HT1080 (cell line): ENCODE data around the gene FAM174C. TPM values are rescaled to one million over a fixed set of nuclear protein-coding genes. Genes with fewer than 3 reads are reported as not detected.

Experiments used
- DNase-seq: peaks from one replicate; pipeline ENCODE4 v3.0.0-alpha.2; 2015; ENCODE audit warnings: low read depth
- total RNA-seq: library from RNA; depleted of rRNA; stranded (reverse); fragments of >200 nt; shearing (Covaris generic); gene quantifications from 2 replicates; pipeline ENCODE4 v1.2.3, GENCODE V29; 2014

Gene FAM174C
- total RNA-seq, 1 experiment from 2014 or later = 53.1 TPM

DNA sequence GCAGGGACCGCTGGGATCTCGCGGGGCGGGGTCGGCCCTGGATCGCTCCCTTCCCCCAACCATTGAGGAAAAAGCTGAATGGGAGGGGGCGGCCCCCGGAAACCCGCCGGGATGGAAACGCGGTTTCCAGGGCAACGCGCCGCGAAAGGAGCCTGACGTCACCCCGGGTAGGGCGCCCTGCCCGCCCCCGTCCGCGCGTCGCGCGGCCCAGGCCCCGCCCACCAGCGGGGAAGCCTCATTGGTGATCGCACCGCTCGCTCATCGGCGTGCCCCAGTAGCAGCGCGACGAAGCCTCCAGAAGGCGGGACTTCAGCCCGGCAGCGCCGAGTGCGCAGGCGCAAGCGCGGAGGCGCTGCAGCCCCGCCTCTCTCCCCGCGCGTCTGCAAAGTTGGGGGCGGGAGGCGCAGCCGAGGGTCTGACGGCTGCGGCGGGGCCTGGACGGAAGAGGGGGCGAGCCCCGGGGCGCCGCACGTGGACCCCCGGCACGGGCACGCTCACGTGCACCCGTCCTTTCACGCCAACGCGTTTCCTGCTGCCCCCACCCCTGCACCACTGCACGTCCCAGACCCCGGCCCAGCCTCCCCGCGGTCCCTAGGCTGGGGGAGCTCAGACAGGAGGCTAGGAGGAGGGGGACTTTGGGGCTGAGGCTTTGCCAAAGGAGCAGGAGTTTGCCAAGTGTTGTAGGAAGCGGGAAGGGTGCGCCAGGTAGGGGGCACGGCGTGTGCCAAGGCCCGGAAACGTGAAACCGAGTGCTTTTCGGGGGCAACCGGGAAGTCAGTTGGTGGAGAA is 14.4 kb upstream of the FAM174C start:
- peak; percentile 94 for DNase-seq

DNA sequence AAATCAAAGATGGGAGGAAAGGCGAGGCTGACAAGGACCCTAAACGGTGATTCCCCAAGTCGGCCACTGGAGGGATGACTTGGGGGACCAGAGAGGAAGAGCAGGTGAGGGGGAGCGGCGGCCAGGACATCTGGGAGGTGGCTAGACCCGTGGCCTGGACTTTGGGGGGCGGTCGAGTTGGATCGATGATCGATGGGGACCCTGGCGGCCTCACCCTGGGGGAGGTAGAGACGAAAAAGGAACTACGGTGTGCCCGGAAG is 13.9 kb upstream of the FAM174C start:
- peak; percentile 38 for DNase-seq

DNA sequence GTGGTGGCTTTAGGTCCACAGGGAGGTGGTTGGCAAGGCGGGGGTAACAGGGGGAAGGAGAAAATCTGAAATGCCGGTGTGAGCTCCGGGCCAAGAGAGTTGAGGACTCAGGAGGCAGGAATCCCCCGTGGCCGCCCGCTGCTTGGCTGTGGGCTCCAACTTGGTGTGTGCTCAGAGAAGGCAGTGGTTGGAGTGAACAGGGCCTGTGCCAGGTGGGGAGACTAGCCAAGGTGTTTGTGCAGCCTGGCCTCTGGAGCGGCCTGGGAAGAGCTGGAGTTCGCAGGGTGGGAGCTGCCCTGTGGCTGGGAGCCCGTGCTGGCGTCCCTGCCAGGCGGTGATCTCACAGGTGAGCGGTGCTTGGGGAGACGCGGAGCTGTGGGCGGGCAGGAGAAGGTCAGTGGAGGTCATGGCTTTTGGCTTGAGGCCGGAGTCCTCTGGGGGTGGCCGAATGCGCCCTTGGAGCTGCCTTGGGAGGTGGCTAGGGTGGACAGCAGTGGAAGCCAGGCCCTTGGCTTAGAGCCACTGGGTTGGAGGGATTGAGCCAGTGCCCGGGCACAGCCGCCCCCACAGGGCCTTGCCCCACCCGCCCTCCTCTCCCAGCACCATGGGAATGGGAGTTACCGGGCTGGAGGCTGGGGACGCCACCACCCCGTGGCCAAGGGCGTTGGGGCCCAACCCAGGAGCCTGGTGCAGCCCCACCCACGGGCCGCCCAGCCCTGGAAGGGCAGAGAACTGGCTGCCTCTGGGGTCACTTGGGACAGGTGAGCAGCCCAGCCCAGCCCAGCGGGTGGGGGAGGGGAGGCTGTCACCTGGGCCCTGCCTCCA is 13.3 kb upstream of the FAM174C start:
- no peak for DNase-seq

DNA sequence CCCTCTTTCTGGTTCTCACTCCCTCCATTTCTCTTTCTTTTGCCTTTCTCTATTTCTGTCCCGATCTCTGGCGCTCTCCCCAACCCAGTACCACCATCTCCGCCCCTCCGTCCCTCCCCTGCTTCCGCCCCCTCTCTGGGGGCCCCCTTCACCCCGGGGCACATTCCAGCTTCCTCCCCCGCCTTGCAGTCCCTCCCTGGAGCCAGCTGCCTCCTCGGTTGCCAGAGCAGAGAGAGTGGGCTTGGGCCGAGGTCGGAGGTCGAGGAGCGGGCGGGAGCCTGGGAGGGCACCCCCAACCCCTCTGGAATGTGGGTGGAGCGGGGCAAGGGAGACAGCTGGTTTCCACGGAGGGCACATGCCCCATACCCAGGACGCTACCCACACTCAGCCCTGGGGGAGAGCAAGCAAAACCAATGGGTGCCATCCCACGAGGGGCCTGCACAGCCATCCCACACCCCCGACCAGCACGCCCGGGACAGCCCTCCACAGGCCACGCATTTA is 12.7 kb upstream of the FAM174C start:
- no peak for DNase-seq

DNA sequence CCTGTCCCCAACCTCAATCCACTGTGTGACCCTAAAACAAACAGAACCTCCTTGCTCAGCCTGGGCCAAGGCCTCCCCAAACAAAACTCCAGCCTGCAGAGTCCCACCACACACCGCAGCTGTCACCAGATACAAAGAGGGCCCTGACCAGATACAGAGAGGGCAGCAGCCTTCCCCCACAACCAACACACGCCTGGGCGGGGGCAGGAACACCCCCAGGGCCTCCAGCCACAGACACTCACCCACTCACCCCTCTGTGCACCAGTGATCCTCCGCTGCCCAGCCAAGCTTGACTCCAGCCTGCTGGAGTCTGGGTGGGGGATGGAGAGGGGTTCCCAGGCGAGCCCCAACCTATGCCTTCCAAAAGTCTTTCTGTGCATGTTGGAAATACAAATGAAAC is 12.1 kb upstream of the FAM174C start:
- no peak for DNase-seq

DNA sequence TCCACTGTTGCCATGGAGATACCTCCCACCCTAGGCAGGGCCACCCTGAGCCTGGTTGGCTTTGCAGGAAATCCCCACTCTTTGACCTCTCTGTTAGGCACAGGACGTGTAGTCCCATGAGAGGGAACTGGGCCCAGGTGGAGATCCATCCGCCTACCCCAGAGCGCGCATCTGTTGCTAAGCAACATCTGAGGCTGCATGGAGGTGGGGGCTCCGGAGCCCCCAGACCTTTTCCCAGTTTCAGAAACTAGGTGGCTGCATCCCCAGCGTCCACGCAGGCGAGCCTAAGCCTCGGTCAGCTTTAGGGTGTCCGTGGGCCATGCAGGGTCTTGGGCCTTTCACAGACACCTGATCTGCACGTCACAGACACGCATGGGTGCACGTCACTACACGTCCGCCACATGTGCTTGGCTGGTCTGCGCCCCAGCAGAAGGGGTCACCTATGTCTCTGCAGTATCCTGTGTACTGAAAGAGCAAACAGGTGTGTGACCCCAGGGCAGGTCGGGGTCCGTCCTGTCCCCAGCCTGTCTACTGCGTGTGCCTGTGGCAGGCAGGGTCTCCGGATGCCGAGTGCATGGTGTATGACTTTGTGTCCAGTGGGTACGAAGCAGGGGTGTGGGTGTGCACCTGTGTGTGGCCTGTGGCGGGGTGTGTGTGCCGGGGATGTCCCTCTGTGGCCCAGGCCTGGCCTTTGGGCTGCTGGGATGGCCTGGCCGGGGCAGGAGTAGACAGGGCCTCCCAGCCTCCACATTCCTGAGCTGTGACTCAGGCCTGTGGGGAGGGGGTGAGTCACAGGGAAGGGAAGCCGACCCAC is 10.3 kb upstream of the FAM174C start:
- DNase-seq = peak; percentile 92

DNA sequence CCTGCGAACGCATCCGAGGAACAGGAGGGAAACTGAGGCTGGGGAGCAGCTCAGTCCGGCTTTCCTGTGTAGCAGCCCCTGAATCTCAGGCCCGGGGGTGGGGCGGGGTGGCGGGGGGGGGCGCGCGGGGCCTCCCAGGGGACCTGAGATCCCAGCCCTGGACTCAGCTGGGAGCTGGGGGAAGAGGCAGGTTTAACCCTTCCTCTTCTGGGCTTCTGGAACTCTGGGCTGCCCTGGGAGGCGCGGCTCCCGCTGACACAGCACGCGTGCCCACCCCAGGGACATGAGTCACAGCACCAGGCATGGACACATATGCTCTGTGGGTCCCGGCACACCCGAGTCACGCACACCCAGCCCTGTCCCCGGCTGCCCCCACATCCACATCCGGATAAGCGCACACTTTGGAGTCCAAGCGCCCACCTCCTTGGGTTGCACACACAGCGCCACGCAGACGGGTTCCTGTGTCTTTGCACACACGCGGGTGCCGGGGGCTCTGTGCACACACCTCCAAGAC is 9.7 kb upstream of the FAM174C start:
- DNase-seq = peak; percentile 81

DNA sequence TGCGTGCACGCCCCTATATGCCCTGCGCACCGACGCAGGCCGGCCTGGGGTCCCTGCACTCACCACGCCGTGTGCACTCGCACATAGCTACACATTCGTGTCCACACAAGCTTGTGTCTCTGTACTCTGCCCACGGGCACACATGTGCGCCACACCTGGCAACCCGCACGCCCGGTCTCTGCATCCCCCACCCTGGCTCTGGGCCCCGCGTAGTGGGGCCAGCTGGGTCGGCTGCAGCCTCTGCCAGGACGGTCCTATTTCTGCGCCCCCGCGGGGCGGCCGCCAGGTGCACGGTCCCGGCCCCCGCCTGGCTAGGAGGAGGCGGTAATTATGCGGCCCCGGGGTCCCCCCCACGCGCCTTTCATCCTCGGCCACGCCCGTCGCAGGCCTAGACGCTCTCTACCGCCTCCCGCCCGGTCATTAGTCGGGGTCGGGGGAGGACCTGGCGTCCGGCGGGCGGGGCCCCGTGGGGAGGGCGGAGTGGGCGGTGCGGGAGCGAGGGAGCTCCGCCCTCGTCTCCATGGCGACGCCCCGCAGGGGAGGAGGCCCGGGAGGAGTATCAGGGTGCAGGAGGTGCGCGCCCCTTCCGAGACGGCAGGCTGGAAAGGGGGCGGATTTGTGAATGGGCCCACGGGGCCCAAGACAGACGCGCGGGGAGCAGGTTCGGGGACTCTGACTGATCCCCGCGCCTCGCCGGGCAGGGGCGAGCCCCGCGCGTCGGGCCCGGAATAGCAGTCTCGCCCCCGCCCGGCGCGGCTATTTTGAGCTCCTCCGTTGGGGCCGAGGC is 9.0 kb upstream of the FAM174C start:
- DNase-seq = peak; percentile 85

DNA sequence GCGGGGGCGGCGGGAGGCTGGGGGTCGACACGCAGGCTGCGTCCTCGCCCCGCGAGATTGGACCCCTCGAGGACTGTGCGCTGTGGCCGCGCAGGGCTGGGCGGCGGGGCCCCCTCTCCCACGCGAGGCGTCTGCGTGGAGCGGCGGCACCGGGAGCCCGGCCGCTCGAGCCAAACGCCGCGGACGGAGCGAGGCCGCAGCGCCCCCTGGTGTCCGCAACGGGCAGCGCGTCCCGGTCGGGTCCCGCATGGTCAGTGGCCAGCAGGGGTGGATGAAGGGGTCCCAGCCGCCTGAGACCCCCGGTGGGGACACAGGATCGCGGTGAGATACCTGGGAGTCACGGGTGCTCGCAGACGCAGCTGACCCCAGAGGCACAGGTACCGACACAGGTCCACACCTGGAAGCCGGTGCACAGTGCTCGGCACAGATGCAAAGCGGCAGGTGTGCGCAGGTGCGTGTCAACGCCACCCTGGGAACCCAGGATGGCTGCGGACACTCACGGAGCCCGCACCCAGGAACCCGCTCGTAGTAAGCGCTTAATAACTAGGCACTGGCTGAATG is 8.3 kb upstream of the FAM174C start:
- DNase-seq = peak; percentile 48

DNA sequence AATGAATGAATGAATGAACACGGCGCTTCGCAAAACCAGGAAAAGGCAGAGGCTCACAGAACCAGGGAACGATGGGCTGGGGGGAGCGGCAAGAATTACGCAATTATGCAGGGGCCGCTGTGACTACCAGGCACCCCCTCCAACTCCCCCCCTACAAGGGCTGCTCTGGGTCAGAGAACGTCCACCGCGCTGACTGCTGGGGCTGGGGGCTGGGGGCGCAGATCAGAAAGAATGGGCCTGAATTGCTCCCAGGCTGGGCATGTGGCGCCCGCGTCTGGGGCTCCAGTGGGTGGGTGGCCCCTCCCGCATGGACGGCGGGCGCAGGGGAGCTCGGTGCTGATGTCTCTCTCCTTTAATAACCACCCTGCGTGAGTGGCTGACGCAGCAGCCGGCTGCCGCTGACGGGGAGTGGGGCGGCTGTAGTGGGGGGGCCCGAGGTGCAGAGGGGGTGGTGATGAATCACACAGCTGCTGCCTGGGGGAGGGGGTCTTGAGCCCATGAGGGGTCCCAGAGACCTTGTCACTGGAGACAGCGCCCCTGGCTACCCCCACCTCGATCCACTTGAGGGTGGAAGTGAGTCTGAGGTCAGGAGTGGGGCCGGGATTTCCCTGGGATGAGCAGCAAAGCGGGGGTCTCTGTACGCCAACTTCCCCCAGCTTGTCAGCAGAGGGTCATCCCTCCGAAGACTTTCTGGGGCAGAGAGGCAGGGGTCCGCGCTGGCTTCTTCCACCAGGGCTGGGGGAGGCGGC is 7.7 kb upstream of the FAM174C start:
- DNase-seq = no peak

DNA sequence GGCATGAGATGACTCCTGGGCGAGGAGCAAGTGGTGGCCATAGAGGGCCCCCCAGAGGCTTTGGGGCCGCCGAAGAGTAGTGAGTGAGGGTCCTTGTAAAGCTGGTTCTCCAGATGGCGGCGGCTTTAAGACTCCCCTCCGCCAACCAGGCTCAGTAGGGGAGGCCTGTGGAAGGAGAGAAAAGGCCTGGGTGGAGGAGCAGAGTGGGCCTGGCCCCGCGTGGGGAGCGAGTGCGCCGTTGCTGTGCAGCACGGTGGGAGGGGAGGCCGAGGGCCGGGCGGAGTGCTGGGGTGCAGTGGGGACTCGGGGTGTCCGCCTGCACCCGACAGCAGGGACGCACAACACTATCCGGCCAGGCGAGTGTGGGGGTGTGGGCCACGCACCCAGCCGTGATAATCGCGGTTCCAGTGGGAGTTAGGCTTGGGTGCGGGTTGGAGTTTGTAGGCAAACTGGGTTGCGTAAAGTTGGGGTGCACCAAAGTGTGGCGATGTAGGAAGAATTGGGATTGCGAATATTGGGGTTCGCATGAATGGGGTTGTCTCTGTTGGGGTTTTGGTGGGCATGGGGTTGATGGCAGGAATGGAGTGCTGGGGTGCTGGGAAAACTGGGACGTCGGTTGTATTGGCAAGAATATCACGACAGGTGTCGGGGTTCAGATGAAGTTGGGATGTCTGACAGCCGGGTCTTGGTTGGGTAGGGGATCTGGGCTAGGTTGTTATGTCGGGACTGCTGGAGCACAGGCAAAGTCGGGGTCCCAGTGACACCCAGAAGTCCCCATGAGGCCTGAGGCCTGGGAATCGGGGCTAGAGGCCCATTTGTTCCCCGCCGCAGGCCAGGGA is 6.9 kb upstream of the FAM174C start:
- DNase-seq = no peak

DNA sequence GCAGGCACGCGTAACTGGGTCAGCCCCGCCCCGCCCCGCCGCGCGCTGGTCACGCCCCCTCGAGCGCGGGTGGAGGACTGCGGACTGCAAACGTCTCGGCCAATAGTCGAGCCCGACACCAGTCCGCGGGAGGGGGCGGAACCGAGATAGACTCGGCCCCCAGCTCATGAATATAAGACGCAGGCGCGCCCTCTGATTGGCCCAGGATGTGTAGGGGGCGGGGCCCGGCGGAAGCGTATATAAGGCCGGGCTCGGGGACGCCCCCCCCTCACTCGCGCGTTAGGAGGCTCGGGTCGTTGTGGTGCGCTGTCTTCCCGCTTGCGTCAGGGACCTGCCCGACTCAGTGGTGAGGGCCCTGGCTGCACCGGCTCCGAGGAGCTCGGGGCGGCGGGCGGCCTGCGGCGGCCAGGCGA is 6.3 kb upstream of the FAM174C start, which contains the start of gene CIRBP:
Gene CIRBP, plus strand, starts transcription at position 268 of the 413 bp plus-strand sequence. CDS start 1,602 bp downstream, outside the sequence.
- DNase-seq = peak; percentile 98

DNA sequence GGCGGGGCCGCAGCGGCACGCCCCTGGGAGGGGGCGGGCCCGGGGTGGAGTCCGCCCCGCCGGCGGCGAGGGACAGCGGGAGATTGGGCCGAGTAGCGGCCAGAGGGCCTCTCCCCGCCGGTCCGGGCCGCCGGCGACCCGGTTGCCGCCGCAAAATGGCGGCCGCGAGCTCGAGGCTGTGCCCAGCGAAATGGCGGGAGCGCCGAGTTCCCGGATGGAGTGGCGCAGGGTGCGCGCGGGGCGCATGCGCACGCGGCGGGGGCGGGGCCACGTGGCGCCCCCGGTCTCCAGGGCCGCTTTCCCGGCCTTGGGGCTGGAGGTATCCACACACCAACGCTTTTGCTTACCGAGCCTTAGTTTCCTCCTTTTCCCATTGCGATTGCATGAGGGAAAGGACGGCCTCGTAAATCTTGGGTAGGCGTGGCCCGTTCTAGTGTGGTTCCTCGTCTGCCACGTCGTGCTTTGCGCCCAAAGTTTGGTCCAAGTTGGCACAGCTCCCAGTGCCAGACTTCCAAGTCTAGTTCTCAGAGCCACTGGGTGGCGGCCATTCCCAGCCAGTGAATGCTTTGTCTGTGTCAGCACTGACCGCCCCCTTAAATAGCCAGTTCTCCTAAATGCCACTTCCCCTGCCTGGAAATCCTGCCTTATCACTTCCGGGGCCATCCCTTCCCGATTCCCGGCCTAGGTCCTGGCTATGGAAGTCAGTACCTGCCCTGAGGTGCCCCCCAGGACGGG is 5.7 kb upstream of the FAM174C start:
- peak; percentile 83 for DNase-seq

DNA sequence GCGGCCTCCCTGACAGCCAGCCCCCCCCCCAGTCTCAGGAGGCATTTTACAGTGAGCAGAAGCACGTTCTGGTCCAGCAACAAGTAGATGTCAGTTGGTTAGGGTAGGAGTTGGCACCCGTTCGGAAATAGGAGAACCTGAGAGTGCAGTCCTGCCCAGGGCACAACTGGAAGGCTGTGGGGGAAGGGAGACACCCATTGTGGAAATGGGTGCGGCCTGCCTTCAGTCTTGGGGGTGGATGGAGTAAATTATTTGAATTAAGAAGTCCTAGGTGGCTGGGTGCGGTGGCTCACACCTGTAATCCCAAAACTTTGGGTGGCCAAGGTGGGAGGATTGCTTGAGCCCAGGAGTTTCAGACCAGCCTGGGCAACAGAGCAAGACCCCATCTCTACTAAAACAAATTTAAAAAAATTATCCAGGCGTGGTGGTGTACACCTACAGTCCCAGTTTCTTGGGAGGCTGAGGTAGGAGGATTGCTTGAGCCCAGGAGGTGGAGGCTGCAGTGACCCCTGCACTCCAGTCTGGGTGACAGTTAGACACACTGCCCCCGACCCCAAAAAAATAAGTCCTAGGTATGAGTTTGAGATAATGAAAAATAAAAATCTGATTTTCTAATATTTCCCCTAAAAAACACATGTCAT is 5.0 kb upstream of the FAM174C start:
- DNase-seq = no peak

DNA sequence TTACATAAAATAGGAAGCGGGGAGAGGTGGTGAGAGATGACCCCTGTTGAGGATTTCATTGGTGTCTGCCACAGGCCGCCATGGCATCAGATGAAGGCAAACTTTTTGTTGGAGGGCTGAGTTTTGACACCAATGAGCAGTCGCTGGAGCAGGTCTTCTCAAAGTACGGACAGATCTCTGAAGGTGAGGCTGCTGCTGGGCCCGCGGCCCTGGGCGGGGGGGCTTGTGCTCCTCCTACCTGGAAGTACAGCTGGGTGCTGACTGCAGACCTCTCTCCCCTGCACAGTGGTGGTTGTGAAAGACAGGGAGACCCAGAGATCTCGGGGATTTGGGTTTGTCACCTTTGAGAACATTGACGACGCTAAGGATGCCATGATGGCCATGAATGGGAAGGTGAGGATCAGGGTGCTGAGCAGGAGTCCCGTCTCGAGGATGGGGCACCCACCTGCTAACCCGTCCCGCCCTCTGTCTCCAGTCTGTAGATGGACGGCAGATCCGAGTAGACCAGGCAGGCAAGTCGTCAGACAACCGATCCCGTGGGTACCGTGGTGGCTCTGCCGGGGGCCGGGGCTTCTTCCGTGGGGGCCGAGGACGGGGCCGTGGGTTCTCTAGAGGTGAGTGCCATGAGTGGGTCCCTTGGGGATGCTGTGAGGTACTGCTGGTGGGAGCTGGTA is 4.3 kb upstream of the FAM174C start:
- DNase-seq = no peak

DNA sequence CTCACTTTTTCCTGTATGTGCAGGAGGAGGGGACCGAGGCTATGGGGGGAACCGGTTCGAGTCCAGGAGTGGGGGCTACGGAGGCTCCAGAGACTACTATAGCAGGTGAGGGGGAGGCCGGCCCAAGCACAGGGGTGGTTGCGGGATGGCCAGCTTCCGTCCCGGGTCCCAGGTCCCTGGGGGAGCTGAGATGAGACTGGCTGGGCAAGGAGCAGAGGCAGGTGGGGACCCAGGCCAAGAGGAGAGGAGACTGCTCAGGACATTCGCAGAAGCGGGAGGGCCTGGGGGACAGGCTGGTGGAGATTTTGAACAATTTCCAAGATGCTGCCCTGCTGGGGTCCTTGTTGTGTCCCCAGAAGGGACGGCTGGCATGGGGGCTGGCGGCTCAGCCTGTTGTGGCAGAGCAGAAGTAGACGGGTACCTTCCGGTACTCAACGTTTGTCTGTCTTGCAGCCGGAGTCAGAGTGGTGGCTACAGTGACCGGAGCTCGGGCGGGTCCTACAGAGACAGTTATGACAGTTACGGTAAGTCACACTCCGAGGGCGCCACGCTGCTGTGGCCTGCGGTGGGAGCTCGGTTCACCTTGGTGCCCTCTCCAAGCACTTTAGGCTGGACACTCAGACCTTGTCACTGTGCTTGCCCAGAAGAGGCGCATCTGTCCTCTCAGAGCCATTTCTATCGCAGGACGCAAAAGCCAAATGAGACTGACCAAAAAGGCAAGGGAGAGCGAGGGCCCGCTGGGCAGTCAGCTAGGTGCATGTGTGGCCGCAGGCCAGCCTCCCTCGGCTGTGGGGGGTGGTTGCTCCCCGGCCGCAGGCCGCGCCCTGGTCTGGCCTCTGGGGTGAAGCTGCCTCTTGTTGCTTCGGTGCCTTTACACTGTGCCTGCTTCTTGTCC is 3.6 kb upstream of the FAM174C start:
- DNase-seq = no peak
